K562 (cell line): ENCODE measurements around the gene RPH3AL.

ENCODE experiments used
- ASH1L ChIP-seq: fragments of 450-650 bp; IDR thresholded peaks from 2 replicates; pipeline ENCODE4 v1.6.1; 2018; ENCODE audit warnings: borderline replicate concordance, mild to moderate bottlenecking, low read depth; ENCODE audit not compliant: partially characterized antibody
- CC2D1A ChIP-seq: fragments of 450-650 bp; IDR thresholded peaks from 2 replicates; pipeline ENCODE4 v1.6.1; 2017; ENCODE audit warnings: mild to moderate bottlenecking
- DNMT1 ChIP-seq: fragments of 450-650 bp; IDR thresholded peaks from 2 replicates; pipeline ENCODE4 v1.6.1; 2016; ENCODE audit warnings: antibody characterized with exemption, mild to moderate bottlenecking
- HMG20B ChIP-seq: fragments of 250-450 bp; sonication (Bioruptor Pico); IDR thresholded peaks from 2 replicates; pipeline ENCODE4 v1.5.0; 2021; ENCODE audit warnings: mild to moderate bottlenecking
- RFX5 ChIP-seq: IDR thresholded peaks from 2 replicates; pipeline ENCODE4 v1.6.1; 2011; ENCODE audit warnings: low read depth, mild to moderate bottlenecking, improper control_type of control experiment, low read length
- TAF1 ChIP-seq: IDR thresholded peaks from 2 replicates; pipeline ENCODE4 v1.6.1; 2011; ENCODE audit warnings: mild to moderate bottlenecking, low read length, moderate library complexity; ENCODE audit not compliant: insufficient read depth, control insufficient read depth, severe bottlenecking; ENCODE audit errors: extremely low read depth
- ZNF707 ChIP-seq: fragments of 250-450 bp; sonication (Bioruptor Pico); conservative IDR thresholded peaks from 2 replicates; pipeline ENCODE4 v1.8.0; 2022; ENCODE audit warnings: inconsistent platforms, mild to moderate bottlenecking, moderate library complexity
- TF ChIP-seq, protein P1 (sequence below): fragments of 250-450 bp; sonication (Bioruptor Pico); IDR thresholded peaks from 2 replicates; pipeline ENCODE4 v1.4.0; 2020; ENCODE audit warnings: borderline replicate concordance
- TF ChIP-seq, protein P2 (sequence below): fragments of 150-350 bp; IDR thresholded peaks from 2 replicates; pipeline ENCODE4 v1.6.1; 2014; ENCODE audit warnings: low read depth, mild to moderate bottlenecking, low read length, borderline replicate concordance
- TF ChIP-seq, protein P3 (sequence below), 3 experiments: IDR thresholded peaks in 2 of 3; conservative IDR thresholded peaks in 1 of 3; 2 replicates each; pipeline ENCODE4 v1.5.1; 2011 to 2012; ENCODE audit warnings: low read length in 3 of 3, mild to moderate bottlenecking in 3 of 3, control low read depth in 2 of 3, improper control_type of control experiment in 1 of 3, inconsistent platforms in 1 of 3, low read depth in 1 of 3, mixed read lengths in 1 of 3, moderate library complexity in 1 of 3; ENCODE audit not compliant: insufficient read depth in 2 of 3
- TF ChIP-seq, protein P4 (sequence below): fragments of 450-650 bp; IDR thresholded peaks from 2 replicates; pipeline ENCODE4 v1.6.1; 2018; ENCODE audit not compliant: partially characterized antibody

DNA sequence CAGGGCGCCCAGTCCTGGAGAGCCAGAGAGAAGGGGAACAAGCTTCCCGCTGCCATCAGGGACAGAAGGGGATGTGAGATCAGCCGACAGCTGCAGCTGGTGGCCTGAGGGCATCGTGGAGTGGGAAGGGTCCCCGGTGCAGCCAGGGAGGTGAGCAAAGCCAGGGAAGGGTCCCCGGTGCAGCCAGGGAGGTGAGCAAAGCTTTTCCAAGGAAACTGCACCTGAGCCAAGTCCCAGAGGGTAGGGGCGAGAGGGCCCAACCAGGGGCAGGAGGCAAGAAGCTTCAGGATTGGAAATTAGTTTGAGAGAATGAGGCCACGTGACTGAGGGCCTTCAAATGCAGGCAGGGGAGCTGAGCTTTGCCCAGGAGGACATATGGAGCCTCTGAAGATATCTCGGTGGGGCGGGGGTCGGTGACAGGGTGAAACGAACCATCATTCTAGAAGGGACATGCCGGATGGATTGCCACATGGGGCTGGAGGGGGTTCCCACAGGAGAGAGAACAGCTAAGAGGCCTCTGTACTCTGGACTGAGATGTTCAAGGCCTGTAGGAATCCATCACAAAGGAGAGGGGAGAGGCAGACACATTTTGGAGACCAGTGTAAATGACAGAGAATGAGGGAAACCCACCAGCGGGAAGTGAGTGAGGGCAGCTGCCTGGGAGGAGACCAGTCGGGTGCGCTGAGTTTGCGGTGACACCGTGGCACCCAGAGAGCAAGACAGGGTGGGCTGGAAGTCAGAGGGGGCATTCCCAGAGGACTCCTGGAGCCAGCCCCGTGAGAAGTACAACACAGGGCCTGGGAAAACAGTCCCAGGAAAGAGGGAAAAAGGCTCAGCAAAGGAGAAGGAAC, 31.4 kb upstream of the RPH3AL start:
- TF ChIP-seq DNMT1 (no peak), ZNF707 (CRISPR knock-in tag) (no peak), RFX5 (no peak), HMG20B (CRISPR knock-in tag) (no peak), ASH1L (no peak), CC2D1A (no peak), TAF1 (no peak)
- TF ChIP-seq, protein P1, sequence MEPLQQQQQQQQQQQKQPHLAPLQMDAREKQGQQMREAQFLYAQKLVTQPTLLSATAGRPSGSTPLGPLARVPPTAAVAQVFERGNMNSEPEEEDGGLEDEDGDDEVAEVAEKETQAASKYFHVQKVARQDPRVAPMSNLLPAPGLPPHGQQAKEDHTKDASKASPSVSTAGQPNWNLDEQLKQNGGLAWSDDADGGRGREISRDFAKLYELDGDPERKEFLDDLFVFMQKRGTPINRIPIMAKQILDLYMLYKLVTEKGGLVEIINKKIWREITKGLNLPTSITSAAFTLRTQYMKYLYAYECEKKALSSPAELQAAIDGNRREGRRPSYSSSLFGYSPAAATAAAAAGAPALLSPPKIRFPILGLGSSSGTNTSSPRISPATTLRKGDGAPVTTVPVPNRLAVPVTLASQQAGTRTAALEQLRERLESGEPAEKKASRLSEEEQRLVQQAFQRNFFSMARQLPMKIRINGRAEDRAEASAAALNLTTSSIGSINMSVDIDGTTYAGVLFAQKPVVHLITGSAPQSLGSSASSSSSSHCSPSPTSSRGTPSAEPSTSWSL, result no peak
- TF ChIP-seq, protein P2, sequence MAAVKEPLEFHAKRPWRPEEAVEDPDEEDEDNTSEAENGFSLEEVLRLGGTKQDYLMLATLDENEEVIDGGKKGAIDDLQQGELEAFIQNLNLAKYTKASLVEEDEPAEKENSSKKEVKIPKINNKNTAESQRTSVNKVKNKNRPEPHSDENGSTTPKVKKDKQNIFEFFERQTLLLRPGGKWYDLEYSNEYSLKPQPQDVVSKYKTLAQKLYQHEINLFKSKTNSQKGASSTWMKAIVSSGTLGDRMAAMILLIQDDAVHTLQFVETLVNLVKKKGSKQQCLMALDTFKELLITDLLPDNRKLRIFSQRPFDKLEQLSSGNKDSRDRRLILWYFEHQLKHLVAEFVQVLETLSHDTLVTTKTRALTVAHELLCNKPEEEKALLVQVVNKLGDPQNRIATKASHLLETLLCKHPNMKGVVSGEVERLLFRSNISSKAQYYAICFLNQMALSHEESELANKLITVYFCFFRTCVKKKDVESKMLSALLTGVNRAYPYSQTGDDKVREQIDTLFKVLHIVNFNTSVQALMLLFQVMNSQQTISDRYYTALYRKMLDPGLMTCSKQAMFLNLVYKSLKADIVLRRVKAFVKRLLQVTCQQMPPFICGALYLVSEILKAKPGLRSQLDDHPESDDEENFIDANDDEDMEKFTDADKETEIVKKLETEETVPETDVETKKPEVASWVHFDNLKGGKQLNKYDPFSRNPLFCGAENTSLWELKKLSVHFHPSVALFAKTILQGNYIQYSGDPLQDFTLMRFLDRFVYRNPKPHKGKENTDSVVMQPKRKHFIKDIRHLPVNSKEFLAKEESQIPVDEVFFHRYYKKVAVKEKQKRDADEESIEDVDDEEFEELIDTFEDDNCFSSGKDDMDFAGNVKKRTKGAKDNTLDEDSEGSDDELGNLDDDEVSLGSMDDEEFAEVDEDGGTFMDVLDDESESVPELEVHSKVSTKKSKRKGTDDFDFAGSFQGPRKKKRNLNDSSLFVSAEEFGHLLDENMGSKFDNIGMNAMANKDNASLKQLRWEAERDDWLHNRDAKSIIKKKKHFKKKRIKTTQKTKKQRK, result no peak
- TF ChIP-seq, protein P3, sequence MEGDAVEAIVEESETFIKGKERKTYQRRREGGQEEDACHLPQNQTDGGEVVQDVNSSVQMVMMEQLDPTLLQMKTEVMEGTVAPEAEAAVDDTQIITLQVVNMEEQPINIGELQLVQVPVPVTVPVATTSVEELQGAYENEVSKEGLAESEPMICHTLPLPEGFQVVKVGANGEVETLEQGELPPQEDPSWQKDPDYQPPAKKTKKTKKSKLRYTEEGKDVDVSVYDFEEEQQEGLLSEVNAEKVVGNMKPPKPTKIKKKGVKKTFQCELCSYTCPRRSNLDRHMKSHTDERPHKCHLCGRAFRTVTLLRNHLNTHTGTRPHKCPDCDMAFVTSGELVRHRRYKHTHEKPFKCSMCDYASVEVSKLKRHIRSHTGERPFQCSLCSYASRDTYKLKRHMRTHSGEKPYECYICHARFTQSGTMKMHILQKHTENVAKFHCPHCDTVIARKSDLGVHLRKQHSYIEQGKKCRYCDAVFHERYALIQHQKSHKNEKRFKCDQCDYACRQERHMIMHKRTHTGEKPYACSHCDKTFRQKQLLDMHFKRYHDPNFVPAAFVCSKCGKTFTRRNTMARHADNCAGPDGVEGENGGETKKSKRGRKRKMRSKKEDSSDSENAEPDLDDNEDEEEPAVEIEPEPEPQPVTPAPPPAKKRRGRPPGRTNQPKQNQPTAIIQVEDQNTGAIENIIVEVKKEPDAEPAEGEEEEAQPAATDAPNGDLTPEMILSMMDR (IDR thresholded peaks at IDR 0.05 in 2 of 3, conservative IDR thresholded peaks at IDR 0.05 in 1 of 3; ENCODE audit: insufficient read depth in 2 of 3, low read depth in 1 of 3, low read length in 3 of 3), result no peak
- TF ChIP-seq, protein P4, sequence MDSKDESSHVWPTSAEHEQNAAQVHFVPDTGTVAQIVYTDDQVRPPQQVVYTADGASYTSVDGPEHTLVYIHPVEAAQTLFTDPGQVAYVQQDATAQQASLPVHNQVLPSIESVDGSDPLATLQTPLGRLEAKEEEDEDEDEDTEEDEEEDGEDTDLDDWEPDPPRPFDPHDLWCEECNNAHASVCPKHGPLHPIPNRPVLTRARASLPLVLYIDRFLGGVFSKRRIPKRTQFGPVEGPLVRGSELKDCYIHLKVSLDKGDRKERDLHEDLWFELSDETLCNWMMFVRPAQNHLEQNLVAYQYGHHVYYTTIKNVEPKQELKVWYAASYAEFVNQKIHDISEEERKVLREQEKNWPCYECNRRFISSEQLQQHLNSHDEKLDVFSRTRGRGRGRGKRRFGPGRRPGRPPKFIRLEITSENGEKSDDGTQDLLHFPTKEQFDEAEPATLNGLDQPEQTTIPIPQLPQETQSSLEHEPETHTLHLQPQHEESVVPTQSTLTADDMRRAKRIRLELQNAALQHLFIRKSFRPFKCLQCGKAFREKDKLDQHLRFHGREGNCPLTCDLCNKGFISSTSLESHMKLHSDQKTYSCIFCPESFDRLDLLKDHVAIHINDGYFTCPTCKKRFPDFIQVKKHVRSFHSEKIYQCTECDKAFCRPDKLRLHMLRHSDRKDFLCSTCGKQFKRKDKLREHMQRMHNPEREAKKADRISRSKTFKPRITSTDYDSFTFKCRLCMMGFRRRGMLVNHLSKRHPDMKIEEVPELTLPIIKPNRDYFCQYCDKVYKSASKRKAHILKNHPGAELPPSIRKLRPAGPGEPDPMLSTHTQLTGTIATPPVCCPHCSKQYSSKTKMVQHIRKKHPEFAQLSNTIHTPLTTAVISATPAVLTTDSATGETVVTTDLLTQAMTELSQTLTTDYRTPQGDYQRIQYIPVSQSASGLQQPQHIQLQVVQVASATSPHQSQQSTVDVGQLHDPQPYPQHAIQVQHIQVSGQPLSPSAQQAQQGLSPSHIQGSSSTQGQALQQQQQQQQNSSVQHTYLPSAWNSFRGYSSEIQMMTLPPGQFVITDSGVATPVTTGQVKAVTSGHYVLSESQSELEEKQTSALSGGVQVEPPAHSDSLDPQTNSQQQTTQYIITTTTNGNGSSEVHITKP, result no peak
